IMR-90 (cell line): ENCODE data around the gene FMO5. TPM values are rescaled to one million over a fixed set of nuclear protein-coding genes. Genes with fewer than 3 reads are reported as not detected.
"Not testable (repeated sequence)": the region's sequence is repeated elsewhere in the genome, so short reads cannot be mapped to it uniquely, and the experiment has no call there.

Experiments used
- ATAC-seq: fragments of 200-7000 bp; cut with Tn5 transposase; 2 replicates; pipeline ENCODE4 v1.9.1; 2020; ENCODE audit warnings: low read depth, mild to moderate bottlenecking, moderate library complexity
- BruUV-seq: library from RNA; stranded (reverse); fragments of 400-500 nt; replicated peaks from 2 replicates; lab custom pipeline; 2021; lab: Mats Ljungman, UMichigan
- CTCF ChIA-PET: fragments of 300-600 bp; formaldehyde crosslinking; extraction: SDS; loops from one replicate; lab custom pipeline; 2021; ENCODE audit warnings: antibody characterized with exemption; lab: Yijun Ruan, JAX
- POLR2A ChIA-PET: fragments of 300-600 bp; sonication (Branson Sonifier 250); formaldehyde crosslinking; loops from one replicate; lab custom pipeline; 2022; ENCODE audit warnings: antibody characterized with exemption; ENCODE audit not compliant: unreplicated experiment; lab: Charles Lee
- DNase-seq: peaks from one replicate; pipeline ENCODE4 v3.0.0; 2013
- H2AFZ ChIP-seq: replicated peaks from 2 replicates; pipeline ENCODE3; 2013; ENCODE audit warnings: low read length, mild to moderate bottlenecking; ENCODE audit not compliant: poor library complexity
- H2AK5ac ChIP-seq: 2 replicates; pipeline ENCODE4 v1.6.1; 2013; ENCODE audit warnings: low read depth, low read length, inconsistent platforms
- H2AK9ac ChIP-seq: replicated peaks from 2 replicates; pipeline ENCODE3; 2013; ENCODE audit warnings: mild to moderate bottlenecking, low read depth, low read length, moderate library complexity; ENCODE audit not compliant: poor library complexity
- H2BK120ac ChIP-seq: 2 replicates; pipeline ENCODE4 v1.6.1; 2013; ENCODE audit warnings: low read depth, low read length, inconsistent platforms
- H2BK15ac ChIP-seq: 3 replicates; pipeline ENCODE4 v1.6.1; 2013; ENCODE audit warnings: low read depth, low read length, inconsistent platforms
- H2BK20ac ChIP-seq: 2 replicates; pipeline ENCODE4 v1.6.1; 2013; ENCODE audit warnings: low read depth, mild to moderate bottlenecking, inconsistent platforms, low read length, moderate library complexity
- H2BK5ac ChIP-seq: 2 replicates; pipeline ENCODE4 v1.6.1; 2013; ENCODE audit warnings: mild to moderate bottlenecking, low read depth, low read length, inconsistent platforms; ENCODE audit not compliant: poor library complexity, severe bottlenecking
- H3K14ac ChIP-seq: replicated peaks from 2 replicates; pipeline ENCODE4 v1.6.1; 2013; ENCODE audit warnings: low read depth, low read length, inconsistent platforms
- H3K18ac ChIP-seq: 2 replicates; pipeline ENCODE4 v1.6.1; 2013; ENCODE audit warnings: low read depth, low read length, control low read depth
- H3K23ac ChIP-seq: 2 replicates; pipeline ENCODE4 v1.6.1; 2013; ENCODE audit warnings: low read depth, low read length, inconsistent platforms
- H3K27ac ChIP-seq: 2 replicates; pipeline ENCODE4 v1.5.1; 2013; ENCODE audit warnings: mild to moderate bottlenecking, control low read depth, low read length; ENCODE audit not compliant: insufficient read depth
- H3K27me3 ChIP-seq: 2 replicates; pipeline ENCODE4 v1.6.1; 2013; ENCODE audit warnings: low read length; ENCODE audit not compliant: control insufficient read depth, insufficient read depth
- H3K36me3 ChIP-seq: 2 replicates; pipeline ENCODE4 v1.6.1; 2013; ENCODE audit warnings: low read length, mixed read lengths; ENCODE audit not compliant: control insufficient read depth, insufficient read depth
- H3K4ac ChIP-seq: 2 replicates; pipeline ENCODE4 v1.6.1; 2013; ENCODE audit warnings: low read depth, low read length, inconsistent platforms
- H3K4me1 ChIP-seq: 2 replicates; pipeline ENCODE4 v1.6.1; 2013; ENCODE audit warnings: low read length, mixed read lengths; ENCODE audit not compliant: control insufficient read depth, insufficient read depth
- H3K4me2 ChIP-seq: 2 replicates; pipeline ENCODE4 v1.6.1; 2013; ENCODE audit warnings: low read depth, mild to moderate bottlenecking, control low read depth, low read length, moderate library complexity
- H3K4me3 ChIP-seq: 2 replicates; pipeline ENCODE4 v1.5.1; 2013; ENCODE audit warnings: low read depth, mild to moderate bottlenecking, control low read depth, low read length, moderate library complexity; ENCODE audit not compliant: insufficient read depth
- H3K56ac ChIP-seq: 2 replicates; pipeline ENCODE4 v1.6.1; 2013; ENCODE audit warnings: low read length, inconsistent platforms; ENCODE audit not compliant: insufficient read depth; ENCODE audit errors: extremely low read depth
- H3K79me1 ChIP-seq, 2 experiments: 2 replicates each; pipeline ENCODE4 v1.6.1; 2013; ENCODE audit warnings: low read length in 2 of 2, inconsistent platforms in 1 of 2, low read depth in 1 of 2
- H3K9ac ChIP-seq: 2 replicates; pipeline ENCODE4 v1.6.1; 2013; ENCODE audit warnings: low read depth, low read length, control low read depth
- H3K9me1 ChIP-seq: 2 replicates; pipeline ENCODE4 v1.6.1; 2013; ENCODE audit warnings: low read length, inconsistent platforms; ENCODE audit not compliant: insufficient read depth
- H3K9me3 ChIP-seq: 2 replicates; pipeline ENCODE4 v1.6.1; 2013; ENCODE audit warnings: low read length; ENCODE audit not compliant: control insufficient read depth, insufficient read depth
- H4K20me1 ChIP-seq: 2 replicates; pipeline ENCODE4 v1.6.1; 2013; ENCODE audit warnings: low read length, inconsistent platforms; ENCODE audit not compliant: insufficient read depth
- H4K5ac ChIP-seq: 2 replicates; pipeline ENCODE4 v1.6.1; 2013; ENCODE audit warnings: mild to moderate bottlenecking, low read depth, low read length, control low read depth
- H4K8ac ChIP-seq, 2 experiments: 2 replicates each; pipeline ENCODE4 v1.6.1; 2013; ENCODE audit warnings: low read depth in 2 of 2, low read length in 2 of 2, control low read depth in 1 of 2, inconsistent platforms in 1 of 2
- H4K91ac ChIP-seq: 2 replicates; pipeline ENCODE4 v1.6.1; 2013; ENCODE audit warnings: low read depth, low read length, inconsistent platforms; ENCODE audit not compliant: insufficient read depth
- CEBPB ChIP-seq: IDR thresholded peaks from 2 replicates; pipeline ENCODE4 v1.6.1; 2012; ENCODE audit warnings: low read depth, low read length, improper control_type of control experiment
- CHD1 ChIP-seq: IDR thresholded peaks from 2 replicates; pipeline ENCODE4 v1.6.1; 2012; ENCODE audit warnings: low read depth, low read length, improper control_type of control experiment
- CTCF ChIP-seq: conservative IDR thresholded peaks from 2 replicates; pipeline ENCODE4 v1.5.1; 2012; ENCODE audit warnings: mild to moderate bottlenecking, low read depth, low read length, improper control_type of control experiment
- MXI1 ChIP-seq: IDR thresholded peaks from 2 replicates; pipeline ENCODE4 v1.6.1; 2012; ENCODE audit warnings: low read depth, mild to moderate bottlenecking, low read length, moderate library complexity, borderline replicate concordance
- SMC3 ChIP-seq: fragments of 150-350 bp; IDR thresholded peaks from 2 replicates; pipeline ENCODE4 v1.6.1; 2016; ENCODE audit warnings: low read depth, mild to moderate bottlenecking, antibody characterized with exemption, low read length, moderate library complexity
- WGBS, 2 experiments: methylation state at CpG; one replicate each; pipeline versions ENCODE4 v1.1.5 to v1.1.7; 2013; ENCODE audit warnings: missing lambda C conversion rate in 2 of 2; ENCODE audit not compliant: insufficient read length in 1 of 2; ENCODE audit errors: extremely low coverage in 2 of 2; 5-methylcytosine and 5-hydroxymethylcytosine counted together
- dilution Hi-C: fragments of 300-500 bp; cut with HindIII; formaldehyde crosslinking; loops from one replicate; pipeline ENCODE4 v1.14.3; 2018; ENCODE audit warnings: low sequenced_read_pairs; ENCODE audit not compliant: unreplicated experiment
- in situ Hi-C: fragments of 300-500 bp; cut with MboI; formaldehyde crosslinking; loops from 3 replicates; pipeline ENCODE4 v1.14.3; 2019; ENCODE audit warnings: low sequenced_read_pairs, inconsistent platforms, mixed read lengths
- intact Hi-C: fragments of 100-400 bp; cut with micrococcal nuclease; formaldehyde crosslinking; loops from 2 replicates; pipeline ENCODE4 v1.10.0; 2022
- polyA plus RNA-seq, 3 experiments: library from polyadenylated mRNA; depleted of rRNA; stranded (reverse); fragments of >200 nt; gene quantifications; 2 replicates each; pipeline ENCODE4 v1.2.3, GENCODE V29; 2012; ENCODE audit warnings: low replicate concordance in 1 of 3
- total RNA-seq: library from RNA; depleted of rRNA; stranded (reverse); fragments of >200 nt; gene quantifications from 2 replicates; pipeline ENCODE4 v1.2.3, GENCODE V29; 2012

FMO5 gene
- total and polyA plus RNA-seq, 2 of the 4 experiments (the other 2 are of a cell fraction), result 0.36 to 0.51 TPM

GRCh38 chr1:147241934-147242448 lies 16.9 kb upstream of the FMO5 start (continued):
- TF ChIP-seq CTCF, result no peak
- no peak for TF ChIP-seq CHD1
- no peak for TF ChIP-seq CEBPB
- no peak for TF ChIP-seq SMC3
- no peak for TF ChIP-seq MXI1

GRCh38 chr1:147240131-147240721 lies 15.1 kb upstream of the FMO5 start:
- POLR2A ChIA-PET, DNase-seq, H3K4ac ChIP-seq, H3K4me1 ChIP-seq, H3K9me1 ChIP-seq, H2BK5ac ChIP-seq, H3K27ac ChIP-seq, H3K4me3 ChIP-seq, H2BK15ac ChIP-seq, H3K9ac ChIP-seq, H2AFZ ChIP-seq, ATAC-seq, H3K27me3 ChIP-seq, H3K4me2 ChIP-seq, intact Hi-C loops, H2BK20ac ChIP-seq, H3K18ac ChIP-seq, H2AK5ac ChIP-seq, H3K9me3 ChIP-seq, H3K23ac ChIP-seq, H4K91ac ChIP-seq, H4K8ac ChIP-seq, in situ Hi-C loops, H3K79me1 ChIP-seq, BruUV-seq, dilution Hi-C loops, H4K5ac ChIP-seq, H2AK9ac ChIP-seq, H3K36me3 ChIP-seq, H2BK120ac ChIP-seq, H3K56ac ChIP-seq, H3K14ac ChIP-seq: not testable (repeated sequence)
- CTCF ChIA-PET, result interaction anchor here (1.3 kb wide), 1 partner anchor 15 kb away, joined by 3 read pairs; the partner anchor contains the start of gene FMO5
- no CpG with 5 or more reads among the region's 5 CpGs for WGBS, 2 experiments
- H4K20me1 ChIP-seq, result peaks cover 17% of the 10 kb centered on the region
